Esophagus squamous epithelium (tissue), 5 donors: Measurements from ENCODE around the gene SLC24A4. TPM values are rescaled to one million over a fixed set of nuclear protein-coding genes. Genes with fewer than 3 reads are reported as not detected.

Source experiments
- DNase-seq: peaks from one replicate; lab custom pipeline; 2025; lab: John Stamatoyannopoulos, UW
- H3K27ac ChIP-seq, 4 donors: fragments of 200-600 bp; sonication (generic); one replicate each; pipeline ENCODE4 v1.5.1; 2016 to 2019; ENCODE audit warnings: mild to moderate bottlenecking in 1 of 4
- H3K27me3 ChIP-seq, 4 donors: fragments of 200-600 bp; sonication (generic); 1 replicate in 3 of 4; 2 replicates in 1 of 4; pipeline versions ENCODE4 v1.5.1 to v1.6.0; 2017 to 2021; ENCODE audit warnings: antibody characterized with exemption in 1 of 4
- H3K36me3 ChIP-seq, 3 donors: fragments of 200-600 bp; sonication (generic); one replicate each; pipeline ENCODE4 v1.5.1; 2016 to 2019
- H3K4me1 ChIP-seq, 3 donors: fragments of 200-600 bp; sonication (generic); one replicate each; pipeline ENCODE4 v1.5.1; 2017 to 2019
- H3K4me3 ChIP-seq, 4 donors: fragments of 200-600 bp; sonication (generic); 1 replicate in 3 of 4; 2 replicates in 1 of 4; pipeline ENCODE4 v1.5.1; 2016 to 2019; ENCODE audit warnings: mild to moderate bottlenecking in 2 of 4, moderate library complexity in 1 of 4
- H3K9me3 ChIP-seq, 3 donors: fragments of 200-600 bp; sonication (generic); one replicate each; pipeline ENCODE4 v1.5.1; 2016 to 2019
- CTCF ChIP-seq, 6 experiments: fragments of 450-650 bp in 4 of 6; fragments of 200-600 bp in 2 of 6; sonication (generic) in 2 of 6; IDR thresholded peaks; one replicate each; pipeline ENCODE4 v1.5.1; 2016 to 2019; ENCODE audit warnings: antibody characterized with exemption in 6 of 6, mild to moderate bottlenecking in 4 of 6, moderate library complexity in 4 of 6
- POLR2A ChIP-seq, 4 donors: fragments of 450-650 bp; IDR thresholded peaks; one replicate each; pipeline ENCODE4 v1.6.1; 2017; ENCODE audit warnings: antibody characterized with exemption in 4 of 4, mild to moderate bottlenecking in 4 of 4, moderate library complexity in 3 of 4
- WGBS, 2 donors: methylation state at CpG; one replicate each; pipeline ENCODE4 v1.1.5; 2018; 5-methylcytosine and 5-hydroxymethylcytosine counted together
- intact Hi-C: fragments of 100-400 bp; cut with DNase I; formaldehyde crosslinking; loops from one replicate; pipeline ENCODE4 v1.15.0; 2022
- total RNA-seq, 4 donors: library from RNA; depleted of rRNA; stranded (reverse); fragments of >200 nt; gene quantifications; one replicate each; pipeline ENCODE4 v1.1.0, GENCODE V29; 2016
- donor health status: DM: yes; HTN: yes; CAD: no.

The SLC24A4 gene
- total RNA-seq, 4 donors from 2014 or later: 0.04 to 0.38 (median 0.20) TPM

GRCh38 chr14:92481811-92482555 lies 159.0 kb downstream of the SLC24A4 start:
- H3K27me3 ChIP-seq: peaks cover 0 to 3% (median 0%) of the 10 kb centered on the region in 4 donors
- intact Hi-C loops: no loop called here
- H3K4me1 ChIP-seq: no peaks in the 10 kb centered on the region
- H3K36me3 ChIP-seq: no peaks in the 10 kb centered on the region
- TF ChIP-seq CTCF (IDR thresholded peaks at IDR 0.05) (no peak), POLR2A (IDR thresholded peaks at IDR 0.05) (no peak)
- no peak overlapping the region for H3K27ac ChIP-seq
- H3K4me3 ChIP-seq: no peak overlapping the region
- 40 to 64% methylated on average over 1 of the region's 1 CpG for WGBS, 2 donors
- no peak for DNase-seq
- H3K9me3 ChIP-seq: no peaks in the 10 kb centered on the region

- no peak overlapping the region for H3K27ac ChIP-seq
- intact Hi-C loops: no loop called here
- TF ChIP-seq CTCF (IDR thresholded peaks at IDR 0.05) (no peak), POLR2A (IDR thresholded peaks at IDR 0.05) (no peak)
- no peaks in the 10 kb centered on the region for H3K9me3 ChIP-seq
- DNase-seq: no peak
- no peak overlapping the region for H3K4me3 ChIP-seq
- H3K4me1 ChIP-seq: no peaks in the 10 kb centered on the region
- peaks cover 0 to 3% (median 0%) of the 10 kb centered on the region in 4 donors for H3K27me3 ChIP-seq
- no peaks in the 10 kb centered on the region for H3K36me3 ChIP-seq
- WGBS, 2 donors: 95 to 98% methylated on average over 5 to 6 of the region's 9 CpGs
Observed at GRCh38 chr14:92482621-92483319, 159.8 kb downstream of the SLC24A4 start.

- intact Hi-C loops: no loop called here
- WGBS, 2 donors: 70 to 78% methylated on average over 6 to 7 of the region's 7 CpGs
Observed at GRCh38 chr14:92484132-92484823, 161.3 kb downstream of the SLC24A4 start.

GRCh38 chr14:92486881-92487280 lies 163.9 kb downstream of the SLC24A4 start:
- Histone ChIP-seq H3K27me3 (peaks cover 0 to 3% (median 0%) of the 10 kb centered on the region in 4 donors), H3K27ac (no peak overlapping the region), H3K4me1 (no peaks in the 10 kb centered on the region), H3K9me3 (no peaks in the 10 kb centered on the region), H3K36me3 (no peaks in the 10 kb centered on the region), H3K4me3 (no peak overlapping the region)
- intact Hi-C loops: no loop called here
- DNase-seq: no peak
- WGBS, 2 donors: 48 to 69% methylated on average over 4 of the region's 4 CpGs
- TF ChIP-seq POLR2A (IDR thresholded peaks at IDR 0.05): no peak
- no peak for TF ChIP-seq CTCF (IDR thresholded peaks at IDR 0.05)

More at GRCh38 chr14:92484132-92484823, 161.3 kb downstream of the SLC24A4 start:
- Histone ChIP-seq H3K4me1 (no peaks in the 10 kb centered on the region), H3K36me3 (no peaks in the 10 kb centered on the region), H3K27ac (no peak overlapping the region), H3K9me3 (no peaks in the 10 kb centered on the region), H3K4me3 (no peak overlapping the region), H3K27me3 (peaks cover 0 to 3% (median 0%) of the 10 kb centered on the region in 4 donors)
- TF ChIP-seq POLR2A (IDR thresholded peaks at IDR 0.05) (no peak), CTCF (IDR thresholded peaks at IDR 0.05) (no peak)
- no peak for DNase-seq
